Endothelial cell of umbilical vein (primary cell): ENCODE measurements around the gene YTHDC1. TPM values are rescaled to one million over a fixed set of nuclear protein-coding genes. Genes with fewer than 3 reads are reported as not detected.

Source experiments
- BruUV-seq: library from RNA; stranded (reverse); fragments of 400-500 nt; replicated peaks from 2 replicates; lab custom pipeline; 2021; lab: Mats Ljungman, UMichigan
- CTCF ChIA-PET: fragments of 300-600, 350-600 bp; sonication (Branson Sonifier 250); formaldehyde crosslinking; loops from one replicate; lab custom pipeline; 2021; ENCODE audit warnings: antibody characterized with exemption, inconsistent platforms; lab: Charles Lee
- POLR2A ChIA-PET: fragments of 300-600, 350-600 bp; sonication (Branson Sonifier 250); formaldehyde crosslinking; loops from one replicate; lab custom pipeline; 2021; ENCODE audit warnings: antibody characterized with exemption, inconsistent platforms; lab: Charles Lee
- DNase-seq: peaks from one replicate; pipeline ENCODE4 v3.0.0-alpha.2; 2011; ENCODE audit warnings: low read depth, low spot score
- FAIRE-seq: peaks from 2 replicates; lab custom pipeline; 2011; peaks lifted over from hg19 to GRCh38; lab: Jason Lieb, UNC
- H2AFZ ChIP-seq: 2 replicates; pipeline ENCODE4 v1.6.0; 2012; ENCODE audit warnings: low read depth, low read length, control low read depth, inconsistent platforms
- H3K27ac ChIP-seq: 2 replicates; pipeline ENCODE4 v1.5.1; 2011; ENCODE audit warnings: low read depth, mild to moderate bottlenecking, control low read depth, low read length, moderate library complexity; ENCODE audit not compliant: insufficient read depth
- H3K27me3 ChIP-seq, 2 experiments: 2 replicates each; pipeline versions ENCODE4 v1.6.0 to v1.6.1; 2011; ENCODE audit warnings: low read length in 2 of 2, mixed read lengths in 1 of 2; ENCODE audit not compliant: control insufficient read depth in 2 of 2, insufficient read depth in 2 of 2
- H3K36me3 ChIP-seq, 2 experiments: 2 replicates in 1 of 2; 3 replicates in 1 of 2; pipeline ENCODE4 v1.5.1; 2011; ENCODE audit warnings: low read length in 2 of 2, mild to moderate bottlenecking in 1 of 2, moderate library complexity in 1 of 2; ENCODE audit not compliant: control insufficient read depth in 2 of 2, insufficient read depth in 2 of 2; ENCODE audit errors: extremely low read depth in 1 of 2
- H3K4me1 ChIP-seq: 3 replicates; pipeline ENCODE4 v1.5.1; 2011; ENCODE audit warnings: mild to moderate bottlenecking, low read length; ENCODE audit not compliant: control insufficient read depth, insufficient read depth; ENCODE audit errors: extremely low read depth
- H3K4me2 ChIP-seq: 2 replicates; pipeline ENCODE4 v1.6.1; 2011; ENCODE audit warnings: low read length, control low read depth, mixed read lengths; ENCODE audit not compliant: insufficient read depth
- H3K4me3 ChIP-seq, 3 experiments: fragments of 200-600 bp in 1 of 3; sonication (generic), shearing (Covaris generic) in 1 of 3; replicated peaks in 1 of 3; 2 replicates each; pipeline ENCODE4 v1.5.1; 2011 to 2016; ENCODE audit warnings: control low read depth in 3 of 3, low read length in 3 of 3, mild to moderate bottlenecking in 2 of 3, inconsistent platforms in 1 of 3, low read depth in 1 of 3, moderate library complexity in 1 of 3; ENCODE audit not compliant: insufficient read depth in 1 of 3
- H3K79me2 ChIP-seq: 2 replicates; pipeline ENCODE4 v1.6.0; 2012; ENCODE audit warnings: low read length, inconsistent platforms; ENCODE audit not compliant: control insufficient read depth, insufficient read depth
- H3K9ac ChIP-seq: replicated peaks from 2 replicates; pipeline ENCODE3; 2011; ENCODE audit warnings: low read length, control low read depth; ENCODE audit not compliant: insufficient read depth; ENCODE audit errors: extremely low read depth
- H3K9me1 ChIP-seq: replicated peaks from 3 replicates; pipeline ENCODE4 v1.6.0; 2011; ENCODE audit warnings: mild to moderate bottlenecking, low read length; ENCODE audit not compliant: control insufficient read depth, insufficient read depth; ENCODE audit errors: extremely low read depth
- H3K9me3 ChIP-seq: replicated peaks from 2 replicates; pipeline ENCODE4 v1.5.1; 2012; ENCODE audit warnings: low read length, inconsistent platforms; ENCODE audit not compliant: control insufficient read depth, insufficient read depth
- H4K20me1 ChIP-seq: replicated peaks from 2 replicates; pipeline ENCODE3; 2011; ENCODE audit warnings: mild to moderate bottlenecking, low read length; ENCODE audit not compliant: control insufficient read depth, insufficient read depth; ENCODE audit errors: extremely low read depth
- EZH2 ChIP-seq: IDR thresholded peaks from 2 replicates; pipeline ENCODE4 v1.6.1; 2012; ENCODE audit warnings: borderline replicate concordance, low read depth, mild to moderate bottlenecking, moderate library complexity, low read length, inconsistent platforms; ENCODE audit not compliant: severe bottlenecking
- FOS ChIP-seq: IDR thresholded peaks from 2 replicates; pipeline ENCODE4 v1.6.1; 2011; ENCODE audit warnings: mild to moderate bottlenecking, low read length, moderate library complexity, borderline replicate concordance; ENCODE audit not compliant: insufficient read depth
- GATA2 ChIP-seq: IDR thresholded peaks from 2 replicates; pipeline ENCODE4 v1.7.0; 2011; ENCODE audit warnings: low read depth, mild to moderate bottlenecking, moderate library complexity, mixed read lengths, low read length; ENCODE audit not compliant: insufficient read length, insufficient read depth
- MAX ChIP-seq: IDR thresholded peaks from 2 replicates; pipeline ENCODE4 v1.6.1; 2011; ENCODE audit not compliant: insufficient read depth, insufficient read length
- dilution Hi-C: fragments of 300-500 bp; cut with MboI; formaldehyde crosslinking; loops from one replicate; pipeline ENCODE4 v1.15.0; 2019; ENCODE audit warnings: low sequenced_read_pairs; ENCODE audit not compliant: extremely low pct_ligation_motif_present
- intact Hi-C: fragments of 100-400 bp; cut with micrococcal nuclease; formaldehyde crosslinking; loops from one replicate; pipeline ENCODE4 v1.10.0; 2022
- polyA plus RNA-seq, 4 experiments: library from polyadenylated mRNA; depleted of rRNA in 3 of 4; stranded (reverse) in 3 of 4; unstranded in 1 of 4; fragments of >200 nt; gene quantifications; 2 replicates each; pipeline versions ENCODE4 v1.2.1 to v1.2.3, GENCODE V29; 2011 to 2012; ENCODE audit warnings: missing spikeins in 1 of 4
- total RNA-seq: library from RNA; stranded (reverse); gene quantifications from 2 replicates; pipeline ENCODE4 v1.2.3, GENCODE V29; 2021
- TF ChIP-seq, protein P1 (sequence below), 2 donors: IDR thresholded peaks; 1 replicate in 1 of 2; 2 replicates in 1 of 2; pipeline ENCODE4 v1.5.1; 2011; ENCODE audit warnings: low read length in 2 of 2, mild to moderate bottlenecking in 2 of 2, moderate library complexity in 2 of 2, control low read depth in 1 of 2, inconsistent platforms in 1 of 2, low read depth in 1 of 2; ENCODE audit not compliant: insufficient read depth in 1 of 2; ENCODE audit errors: extremely low read depth in 1 of 2

Gene YTHDC1
- total and polyA plus RNA-seq, 2 donors (not counting 3 experiments of a cell fraction or from before 2014, with no cell fraction given) = 17.8 to 60.4 TPM

DNA sequence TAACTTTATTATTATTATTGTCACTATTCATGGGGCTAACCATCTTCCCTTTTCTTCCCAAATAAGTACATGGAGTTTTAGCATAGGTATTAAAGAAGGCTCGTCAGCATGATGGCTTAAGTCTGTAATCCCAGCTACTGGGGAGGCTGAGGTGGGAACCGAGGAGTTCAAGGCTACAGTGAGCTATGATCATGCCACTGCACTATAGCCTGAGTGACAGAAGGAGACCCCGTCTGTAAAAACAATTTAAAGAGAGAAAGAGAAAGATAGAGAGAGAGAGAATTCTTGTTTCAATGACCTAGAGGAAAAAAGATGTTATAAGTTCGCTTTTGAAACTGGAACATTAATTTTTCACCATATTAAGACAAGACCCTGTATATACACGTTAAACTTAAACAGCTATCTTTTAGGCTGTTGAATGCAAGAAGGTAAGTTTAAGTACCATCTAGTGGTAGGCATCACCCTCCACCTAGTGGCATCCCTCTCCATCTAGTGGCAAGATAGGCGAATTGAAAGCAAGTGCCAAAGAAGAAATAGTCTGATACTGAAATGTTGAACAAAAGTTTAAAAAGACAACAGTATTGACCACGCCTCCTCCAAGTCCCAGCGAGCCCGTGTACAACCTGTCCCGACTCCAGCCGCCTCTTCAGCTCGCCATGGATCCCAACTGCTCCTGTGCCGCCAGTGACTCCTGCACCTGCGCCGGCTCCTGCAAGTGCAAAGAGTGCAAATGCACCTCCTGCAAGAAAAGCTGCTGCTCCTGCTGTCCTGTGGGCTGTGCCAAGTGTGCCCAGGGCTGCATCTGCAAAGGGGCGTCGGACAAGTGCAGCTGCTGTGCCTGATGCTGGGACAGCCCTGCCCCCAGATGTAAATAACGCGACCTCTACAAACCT is 26.0 kb upstream of the YTHDC1 start:
- no peaks in the 10 kb centered on the region for H3K9me3 ChIP-seq
- TF ChIP-seq EZH2 = no peak
- TF ChIP-seq, protein P1, sequence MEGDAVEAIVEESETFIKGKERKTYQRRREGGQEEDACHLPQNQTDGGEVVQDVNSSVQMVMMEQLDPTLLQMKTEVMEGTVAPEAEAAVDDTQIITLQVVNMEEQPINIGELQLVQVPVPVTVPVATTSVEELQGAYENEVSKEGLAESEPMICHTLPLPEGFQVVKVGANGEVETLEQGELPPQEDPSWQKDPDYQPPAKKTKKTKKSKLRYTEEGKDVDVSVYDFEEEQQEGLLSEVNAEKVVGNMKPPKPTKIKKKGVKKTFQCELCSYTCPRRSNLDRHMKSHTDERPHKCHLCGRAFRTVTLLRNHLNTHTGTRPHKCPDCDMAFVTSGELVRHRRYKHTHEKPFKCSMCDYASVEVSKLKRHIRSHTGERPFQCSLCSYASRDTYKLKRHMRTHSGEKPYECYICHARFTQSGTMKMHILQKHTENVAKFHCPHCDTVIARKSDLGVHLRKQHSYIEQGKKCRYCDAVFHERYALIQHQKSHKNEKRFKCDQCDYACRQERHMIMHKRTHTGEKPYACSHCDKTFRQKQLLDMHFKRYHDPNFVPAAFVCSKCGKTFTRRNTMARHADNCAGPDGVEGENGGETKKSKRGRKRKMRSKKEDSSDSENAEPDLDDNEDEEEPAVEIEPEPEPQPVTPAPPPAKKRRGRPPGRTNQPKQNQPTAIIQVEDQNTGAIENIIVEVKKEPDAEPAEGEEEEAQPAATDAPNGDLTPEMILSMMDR (IDR thresholded peaks at IDR 0.05; ENCODE audit: extremely low read depth in 1 of 2, insufficient read depth in 1 of 2, low read depth in 1 of 2, low read length in 2 of 2) = peak; percentile 46 to 75
- no peak overlapping the region for H3K4me3 ChIP-seq
- H4K20me1 ChIP-seq = no peaks in the 10 kb centered on the region
- no peaks in the 10 kb centered on the region for H3K4me1 ChIP-seq
- FAIRE-seq (peak; percentile 18), DNase-seq (peak; percentile 67)
- no peak overlapping the region for H3K27ac ChIP-seq
- no peak overlapping the region for H2AFZ ChIP-seq
- ChIA-PET CTCF (interaction anchor here (0.6 to 5.5 kb wide), 23 partner anchors 11 to 465 kb away, joined by 3 to 168 read pairs (median 4); no protein-coding TSS in a partner anchor), POLR2A (no interaction called here)
- peaks cover 0 to 15% of the 10 kb centered on the region in 2 experiments for H3K27me3 ChIP-seq
- BruUV-seq = no TSS peak
- no peaks in the 10 kb centered on the region for H3K79me2 ChIP-seq
- no peaks in the 10 kb centered on the region for H3K9me1 ChIP-seq
- dilution Hi-C loops = no loop called here
- no peak overlapping the region for H3K4me2 ChIP-seq
- H3K36me3 ChIP-seq = no peaks in the 10 kb centered on the region
- no peak overlapping the region for H3K9ac ChIP-seq
- intact Hi-C loops = loop anchor here (1.0 to 5.0 kb wide), 2 partner anchors 104 to 389 kb away; no protein-coding TSS in a partner anchor

DNA sequence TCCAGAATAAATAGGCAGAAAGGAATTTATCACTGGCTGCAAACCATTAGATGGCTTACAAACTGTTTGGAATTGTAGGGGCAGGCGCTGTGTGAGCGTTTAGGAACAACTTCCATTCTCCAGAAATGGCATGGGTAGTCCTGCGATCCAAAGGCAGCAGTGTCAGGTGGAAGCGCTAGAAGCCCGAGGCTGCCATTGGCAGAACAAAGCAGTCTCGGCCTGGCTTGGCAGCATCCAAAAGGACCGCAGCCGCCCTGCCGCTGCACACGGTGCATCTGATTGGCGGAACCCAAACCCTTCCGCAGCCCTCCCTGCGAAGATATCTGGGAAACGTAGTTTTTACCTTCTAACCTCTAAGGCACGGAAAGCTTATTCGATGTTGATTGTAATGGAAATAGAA is 23.6 kb upstream of the YTHDC1 start:
- DNase-seq (peak; percentile 82), FAIRE-seq (peak; percentile 93)
- Histone ChIP-seq H3K4me3 (peak overlapping the region in 2 of 3 experiments; percentile 19 to 24), H3K9me1 (no peaks in the 10 kb centered on the region), H4K20me1 (no peaks in the 10 kb centered on the region), H3K27ac (no peak overlapping the region), H3K79me2 (no peaks in the 10 kb centered on the region), H3K4me2 (peak overlapping the region; percentile 77), H2AFZ (peak overlapping the region; percentile 100), H3K9me3 (no peaks in the 10 kb centered on the region), H3K4me1 (no peaks in the 10 kb centered on the region), H3K27me3 (peaks cover 0 to 10% of the 10 kb centered on the region in 2 experiments), H3K9ac (no peak overlapping the region), H3K36me3 (no peaks in the 10 kb centered on the region)
- TF ChIP-seq GATA2 (no peak), FOS (no peak), MAX (no peak)
- TF ChIP-seq, protein P1 (IDR thresholded peaks at IDR 0.05; ENCODE audit: extremely low read depth in 1 of 2, insufficient read depth in 1 of 2, low read depth in 1 of 2, low read length in 2 of 2) = no peak
- CTCF ChIA-PET = interaction anchor here (1.0 to 5.5 kb wide), 5 partner anchors 8 to 101 kb away, joined by 3 to 168 read pairs (median 4); no protein-coding TSS in a partner anchor
- intact Hi-C loops (loop anchor here (1.0 kb wide), 1 partner anchor 24 kb away; no protein-coding TSS in a partner anchor), dilution Hi-C loops (no loop called here)
- no TSS peak for BruUV-seq
- POLR2A ChIA-PET = no interaction called here
